ENCODE data around the gene USHBP1. TPM values are rescaled to one million over a fixed set of nuclear protein-coding genes. Genes with fewer than 3 reads are reported as not detected.
A peak's percentile ranks its signal among the peaks of the same experiment; 100 is the strongest.

The USHBP1 gene
- total and polyA plus RNA-seq, 2 of the 4 experiments (the other 2 are of a cell fraction) = not detected

- in situ Hi-C loops (cut with MboI; ENCODE audit: low sequenced_read_pairs) (no loop called here), intact Hi-C loops (cut with micrococcal nuclease) (no loop called here), dilution Hi-C loops (cut with HindIII; ENCODE audit: low sequenced_read_pairs, unreplicated experiment) (no loop called here)
- H3K4ac ChIP-seq (ENCODE audit: low read depth, low read length) = peak overlapping the region; percentile 95
- H4K5ac ChIP-seq (ENCODE audit: low read depth, low read length) = peak overlapping the region; percentile 61
- H2BK5ac ChIP-seq (ENCODE audit: low read depth, low read length, poor library complexity, severe bottlenecking) = peak overlapping the region; percentile 6
- peak overlapping the region; percentile 78 for H3K4me2 ChIP-seq (ENCODE audit: low read depth, low read length)
- H3K27ac ChIP-seq (ENCODE audit: insufficient read depth, low read length) = peak overlapping the region; percentile 69
- H4K8ac ChIP-seq (ENCODE audit: low read depth in 2 of 2, low read length in 2 of 2) = peak overlapping the region; percentile 64 to 89; a peak in 3 of 4 replicates
- H2AK5ac ChIP-seq (ENCODE audit: low read depth, low read length) = peak overlapping the region; percentile 93
- peaks cover 8% of the 10 kb centered on the region; the same call in 1 of the 2 replicates for H3K36me3 ChIP-seq (ENCODE audit: control insufficient read depth, insufficient read depth, low read length)
- peak overlapping the region; percentile 91 for H3K14ac ChIP-seq (replicated peaks; ENCODE audit: low read depth, low read length)
- ChIA-PET POLR2A (ENCODE audit: unreplicated experiment) (no interaction called here), CTCF (no interaction called here)
- H3K9me1 ChIP-seq (ENCODE audit: insufficient read depth, low read length) = 0 out of 2 replicates have a peak, but pooled peaks cover 3% of the 10 kb centered on the region
- no peaks in the 10 kb centered on the region for H3K27me3 ChIP-seq (ENCODE audit: control insufficient read depth, insufficient read depth, low read length)
- peaks cover 10% of the 10 kb centered on the region for H3K4me1 ChIP-seq (ENCODE audit: control insufficient read depth, insufficient read depth, low read length)
- H3K56ac ChIP-seq (ENCODE audit: extremely low read depth, insufficient read depth, low read length) = peak overlapping the region; percentile 86
- H3K18ac ChIP-seq (ENCODE audit: low read depth, low read length) = peak overlapping the region; percentile 36; the same call in 1 of the 2 replicates
- peak overlapping the region; percentile 97 for H3K23ac ChIP-seq (ENCODE audit: low read depth, low read length)
- peaks cover 28% of the 10 kb centered on the region for H4K20me1 ChIP-seq (ENCODE audit: insufficient read depth, low read length)
- no peak for TF ChIP-seq USF2 (IDR thresholded peaks at IDR 0.05; ENCODE audit: low read depth, low read length)
- no peak for TF ChIP-seq MXI1 (IDR thresholded peaks at IDR 0.05; ENCODE audit: borderline replicate concordance, low read depth, low read length)
- no peak for TF ChIP-seq FOS (IDR thresholded peaks at IDR 0.05; ENCODE audit: low read depth, low read length)
- TF ChIP-seq RCOR1 (IDR thresholded peaks at IDR 0.05; ENCODE audit: insufficient replicate concordance, low read length) = no peak
- TF ChIP-seq RAD21 (IDR thresholded peaks at IDR 0.05; ENCODE audit: low read length) = no peak
- no peak for TF ChIP-seq POLR2A (IDR thresholded peaks at IDR 0.05; ENCODE audit: low read depth, low read length)
- no peak for TF ChIP-seq MAZ (IDR thresholded peaks at IDR 0.05; ENCODE audit: borderline replicate concordance, low read depth, low read length)
- no peak for TF ChIP-seq CTCF (conservative IDR thresholded peaks at IDR 0.05; ENCODE audit: low read depth, low read length)
- TF ChIP-seq SMC3 (IDR thresholded peaks at IDR 0.05; ENCODE audit: low read depth, low read length) = no peak
- no peak for TF ChIP-seq MAFK (IDR thresholded peaks at IDR 0.05; ENCODE audit: low read depth, low read length)
- ATAC-seq (ENCODE audit: low read depth) (peak; percentile 7; the same call in 1 of the 2 replicates), DNase-seq (peak; percentile 20)
- H2BK15ac ChIP-seq (ENCODE audit: low read depth, low read length) = peak overlapping the region; percentile 9; the same call in 1 of the 3 replicates
- peaks cover 22 to 47% of the 10 kb centered on the region in 2 experiments for H3K79me1 ChIP-seq (ENCODE audit: low read depth in 1 of 2, low read length in 2 of 2)
- H3K9me3 ChIP-seq (ENCODE audit: control insufficient read depth, insufficient read depth, low read length) = no peaks in the 10 kb centered on the region
- H4K91ac ChIP-seq (ENCODE audit: insufficient read depth, low read depth, low read length) = peak overlapping the region; percentile 83
- peak overlapping the region; percentile 74 for H3K9ac ChIP-seq (ENCODE audit: low read depth, low read length)
- 8% methylated on average over 9 of the region's 52 CpGs; no CpG with 5 or more reads in 1 of the 2 experiments for WGBS, 2 experiments (ENCODE audit: extremely low coverage in 2 of 2, insufficient read length in 1 of 2)
- peak overlapping the region; percentile 62 for H2BK120ac ChIP-seq (ENCODE audit: low read depth, low read length)
- H2BK20ac ChIP-seq (ENCODE audit: low read depth, low read length) = 0 out of 2 replicates have a peak overlapping the region, but pooled peaks have one; percentile 10
- H2AK9ac ChIP-seq (replicated peaks; ENCODE audit: low read depth, low read length, poor library complexity) = peak overlapping the region; percentile 98
- peak overlapping the region; percentile 93 for H2AFZ ChIP-seq (replicated peaks; ENCODE audit: low read length, poor library complexity)
- peak overlapping the region; percentile 90 for H3K4me3 ChIP-seq (ENCODE audit: insufficient read depth, low read depth, low read length)
- BruUV-seq (replicated peaks) = no TSS peak
Observed at GRCh38 chr19:17243830-17244617, 20.5 kb downstream of the USHBP1 start.
